IPS-18a (cell line): ENCODE measurements around the gene SLC37A1.

Experiments used
- H3K27ac ChIP-seq: one replicate; pipeline ENCODE4 v1.5.1; 2013; ENCODE audit warnings: low read length
- H3K27me3 ChIP-seq: one replicate; pipeline ENCODE4 v1.6.1; 2013; ENCODE audit warnings: mild to moderate bottlenecking, low read length; ENCODE audit not compliant: control insufficient read depth, insufficient read depth
- H3K36me3 ChIP-seq: one replicate; pipeline ENCODE4 v1.6.1; 2013; ENCODE audit warnings: low read depth, low read length; ENCODE audit not compliant: control insufficient read depth
- H3K4me1 ChIP-seq: one replicate; pipeline ENCODE4 v1.6.1; 2013; ENCODE audit warnings: low read depth, low read length; ENCODE audit not compliant: control insufficient read depth
- H3K4me3 ChIP-seq: one replicate; pipeline ENCODE4 v1.5.1; 2013; ENCODE audit warnings: low read length
- H3K9ac ChIP-seq: one replicate; pipeline ENCODE4 v1.6.1; 2013; ENCODE audit warnings: mild to moderate bottlenecking, low read length, moderate library complexity
- H3K9me3 ChIP-seq: one replicate; pipeline ENCODE4 v1.6.1; 2013; ENCODE audit warnings: low read depth, low read length; ENCODE audit not compliant: control insufficient read depth

SLC37A1 gene

DNA sequence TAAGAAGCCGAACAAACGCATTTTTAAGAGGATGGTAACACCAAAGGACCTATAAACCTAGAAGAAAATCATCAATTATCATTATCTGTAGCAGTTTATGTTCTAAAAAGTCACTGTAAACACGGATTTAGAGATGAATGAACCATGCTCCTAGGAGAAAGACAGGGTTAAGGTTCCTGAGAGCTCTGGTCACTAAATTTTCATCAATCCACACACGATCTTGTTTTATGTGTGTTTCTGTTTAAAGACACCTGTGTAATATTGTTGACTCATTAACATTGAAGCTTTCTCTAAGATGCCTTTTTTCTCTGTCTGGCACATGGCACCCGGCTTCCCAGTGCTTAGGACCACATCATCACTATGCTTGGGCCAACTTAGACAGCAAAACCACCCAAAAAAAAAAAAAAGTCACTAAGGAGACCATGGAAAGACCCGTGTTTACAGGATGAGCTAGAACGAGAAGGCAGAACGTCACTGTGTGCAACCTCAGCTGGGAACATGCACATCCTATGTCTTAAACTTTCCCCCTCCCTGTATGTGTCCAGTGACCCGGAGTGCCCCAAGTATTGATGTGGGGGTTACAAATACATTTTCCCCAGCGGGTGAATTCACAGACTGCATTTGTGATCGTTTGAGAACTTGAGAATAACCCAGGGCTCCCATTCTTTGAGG is 84.0 kb downstream of the SLC37A1 start:
- Histone ChIP-seq H3K27ac (no peak overlapping the region), H3K4me1 (no peaks in the 10 kb centered on the region), H3K4me3 (no peak overlapping the region), H3K9me3 (no peaks in the 10 kb centered on the region), H3K9ac (no peak overlapping the region), H3K36me3 (no peaks in the 10 kb centered on the region), H3K27me3 (peaks cover 4% of the 10 kb centered on the region)

DNA sequence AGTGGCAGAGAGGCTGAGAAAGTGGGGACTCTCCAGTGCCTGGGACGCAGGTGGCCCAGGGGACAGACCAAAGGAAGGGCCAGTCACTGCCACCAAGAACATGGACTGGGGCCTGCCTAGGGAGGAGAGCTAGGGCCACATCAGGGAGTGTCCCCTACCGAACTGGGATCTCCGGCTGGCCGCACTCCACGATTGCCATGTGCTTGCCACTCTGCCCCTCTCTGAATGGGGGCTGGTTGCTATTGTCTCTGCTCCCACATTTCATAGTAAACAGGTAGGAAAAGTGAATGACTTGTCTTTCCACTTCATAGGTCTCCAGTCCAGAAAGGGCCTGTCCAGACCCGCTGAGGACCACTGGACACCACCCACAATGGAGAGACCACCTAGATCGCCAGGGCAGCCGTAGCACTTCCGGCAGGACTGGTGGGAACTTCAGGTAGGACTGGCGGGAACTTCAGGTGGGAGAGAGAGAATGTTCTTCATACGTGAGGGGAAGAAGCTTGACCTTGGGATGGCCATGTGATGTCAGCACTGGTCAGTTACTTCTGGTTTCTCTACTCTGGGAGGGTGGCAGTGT is 84.6 kb downstream of the SLC37A1 start:
- H3K27me3 ChIP-seq, result no peaks in the 10 kb centered on the region
- H3K9me3 ChIP-seq, result no peaks in the 10 kb centered on the region

DNA sequence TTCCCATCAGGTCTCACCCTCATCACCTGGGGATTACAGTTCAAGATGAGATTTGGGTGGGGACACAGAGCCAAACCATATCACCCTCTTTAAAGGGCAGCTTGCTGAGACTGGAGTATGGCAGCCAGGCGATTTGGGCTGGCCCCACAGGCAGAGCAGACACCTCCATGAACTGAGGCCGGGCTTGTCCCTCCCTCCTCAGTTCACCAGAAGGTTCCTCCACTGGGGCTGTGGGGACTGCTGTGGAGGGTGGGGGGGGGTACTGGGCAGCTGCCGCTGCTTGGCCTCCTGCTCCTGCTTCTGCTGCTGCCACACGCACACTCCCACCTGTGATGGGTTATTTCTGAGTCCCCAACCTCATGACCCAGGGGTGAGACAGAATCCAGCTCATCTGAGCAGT is 85.8 kb downstream of the SLC37A1 start:
- Histone ChIP-seq H3K9ac (no peak overlapping the region), H3K27ac (no peak overlapping the region), H3K9me3 (peaks cover under 1% of the 10 kb centered on the region), H3K27me3 (no peaks in the 10 kb centered on the region), H3K36me3 (no peaks in the 10 kb centered on the region), H3K4me1 (no peaks in the 10 kb centered on the region), H3K4me3 (no peak overlapping the region)

More for the DNA sequence above, 84.6 kb downstream of the SLC37A1 start:
- Histone ChIP-seq H3K27ac (no peak overlapping the region), H3K9ac (no peak overlapping the region), H3K4me1 (no peaks in the 10 kb centered on the region), H3K4me3 (no peak overlapping the region), H3K36me3 (no peaks in the 10 kb centered on the region)

- H3K4me3 ChIP-seq, result no peak overlapping the region
- no peak overlapping the region for H3K27ac ChIP-seq
- H3K27me3 ChIP-seq, result no peaks in the 10 kb centered on the region
Measured at GRCh38 chr21:42599962-42600361, 86.3 kb downstream of the SLC37A1 start.

GRCh38 chr21:42601656-42602055 is 88.0 kb downstream of the SLC37A1 start:
- Histone ChIP-seq H3K36me3 (no peaks in the 10 kb centered on the region), H3K27me3 (no peaks in the 10 kb centered on the region), H3K4me1 (no peaks in the 10 kb centered on the region), H3K4me3 (no peak overlapping the region), H3K9ac (no peak overlapping the region), H3K9me3 (peaks cover 3% of the 10 kb centered on the region), H3K27ac (no peak overlapping the region)

More at GRCh38 chr21:42599962-42600361, 86.3 kb downstream of the SLC37A1 start:
- Histone ChIP-seq H3K36me3 (no peaks in the 10 kb centered on the region), H3K9ac (no peak overlapping the region), H3K4me1 (no peaks in the 10 kb centered on the region), H3K9me3 (peaks cover 3% of the 10 kb centered on the region)

GRCh38 chr21:42607102-42607501 is 93.5 kb downstream of the SLC37A1 start:
- H3K9me3 ChIP-seq, result peaks cover 3% of the 10 kb centered on the region
- no peaks in the 10 kb centered on the region for H3K4me1 ChIP-seq
- no peak overlapping the region for H3K9ac ChIP-seq
- no peak overlapping the region for H3K4me3 ChIP-seq
- no peaks in the 10 kb centered on the region for H3K27me3 ChIP-seq
- H3K27ac ChIP-seq, result no peak overlapping the region
- no peaks in the 10 kb centered on the region for H3K36me3 ChIP-seq

DNA sequence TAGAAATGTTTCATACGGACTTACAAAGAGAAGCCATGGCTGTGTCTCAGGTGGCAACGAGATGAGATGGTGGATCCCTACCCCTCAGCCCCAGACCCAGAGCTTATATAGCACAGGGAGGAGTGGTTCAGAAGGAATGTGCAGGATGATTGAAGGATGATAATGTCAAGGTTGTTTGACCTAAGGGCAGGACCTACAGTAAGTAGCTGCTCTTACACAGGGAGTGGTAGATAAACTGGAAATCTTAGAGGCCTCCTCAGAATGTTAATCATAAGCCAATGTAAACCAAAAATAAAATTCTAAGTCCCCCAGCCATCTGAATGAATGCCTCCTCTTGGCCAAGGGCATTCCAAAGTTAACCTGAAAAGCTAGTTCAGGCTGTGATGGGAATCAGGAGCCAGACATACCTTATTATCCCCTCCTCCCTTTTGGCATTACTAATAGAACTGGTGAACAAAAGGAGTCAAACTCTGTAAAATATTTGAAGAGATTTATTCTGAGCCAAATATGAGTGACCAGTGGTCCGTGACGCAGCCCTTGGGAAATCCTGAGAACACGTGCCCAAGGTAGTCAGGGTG is 94.0 kb downstream of the SLC37A1 start:
- Histone ChIP-seq H3K9ac (no peak overlapping the region), H3K27ac (no peak overlapping the region), H3K36me3 (no peaks in the 10 kb centered on the region), H3K4me1 (no peaks in the 10 kb centered on the region), H3K4me3 (no peak overlapping the region), H3K27me3 (no peaks in the 10 kb centered on the region), H3K9me3 (peaks cover 3% of the 10 kb centered on the region)

GRCh38 chr21:42608446-42608845 is 94.8 kb downstream of the SLC37A1 start:
- Histone ChIP-seq H3K9ac (no peak overlapping the region), H3K4me1 (no peaks in the 10 kb centered on the region), H3K36me3 (no peaks in the 10 kb centered on the region), H3K9me3 (peaks cover 3% of the 10 kb centered on the region), H3K27ac (no peak overlapping the region), H3K4me3 (no peak overlapping the region), H3K27me3 (no peaks in the 10 kb centered on the region)

GRCh38 chr21:42609811-42610210 is 96.2 kb downstream of the SLC37A1 start:
- H3K27me3 ChIP-seq, result no peaks in the 10 kb centered on the region

GRCh38 chr21:42611852-42612251 is 98.2 kb downstream of the SLC37A1 start:
- Histone ChIP-seq H3K9ac (no peak overlapping the region), H3K4me3 (no peak overlapping the region), H3K27me3 (no peaks in the 10 kb centered on the region), H3K27ac (no peak overlapping the region), H3K4me1 (no peaks in the 10 kb centered on the region), H3K9me3 (no peaks in the 10 kb centered on the region), H3K36me3 (no peaks in the 10 kb centered on the region)

More at GRCh38 chr21:42609811-42610210, 96.2 kb downstream of the SLC37A1 start:
- Histone ChIP-seq H3K4me3 (no peak overlapping the region), H3K36me3 (no peaks in the 10 kb centered on the region), H3K4me1 (no peaks in the 10 kb centered on the region), H3K27ac (no peak overlapping the region), H3K9ac (no peak overlapping the region), H3K9me3 (no peaks in the 10 kb centered on the region)

- Histone ChIP-seq H3K9ac (no peak overlapping the region), H3K4me1 (no peaks in the 10 kb centered on the region), H3K9me3 (no peaks in the 10 kb centered on the region), H3K27ac (no peak overlapping the region), H3K4me3 (no peak overlapping the region), H3K36me3 (no peaks in the 10 kb centered on the region), H3K27me3 (no peaks in the 10 kb centered on the region)
Measured at GRCh38 chr21:42612390-42612789, 98.7 kb downstream of the SLC37A1 start.

- no peaks in the 10 kb centered on the region for H3K36me3 ChIP-seq
- H3K9me3 ChIP-seq, result no peaks in the 10 kb centered on the region
- no peaks in the 10 kb centered on the region for H3K27me3 ChIP-seq
- H3K9ac ChIP-seq, result no peak overlapping the region
- H3K4me3 ChIP-seq, result no peak overlapping the region
- no peaks in the 10 kb centered on the region for H3K4me1 ChIP-seq
- no peak overlapping the region for H3K27ac ChIP-seq
Measured at GRCh38 chr21:42613756-42614155, 100.1 kb downstream of the SLC37A1 start.
